HepG2 (cell line): ENCODE results near the gene PLPP3. TPM values are rescaled to one million over a fixed set of nuclear protein-coding genes. Genes with fewer than 3 reads are reported as not detected.

Source experiments
- BRCA1 ChIP-seq: sonication (generic); formaldehyde crosslinking; IDR thresholded peaks from 2 replicates; pipeline ENCODE4 v1.4.0; 2020; ENCODE audit warnings: missing genetic modification reagents
- CEBPG ChIP-seq: IDR thresholded peaks from 2 replicates; pipeline ENCODE4 v1.6.1; 2016
- ETV5 ChIP-seq: IDR thresholded peaks from 2 replicates; pipeline ENCODE4 v1.6.1; 2018; ENCODE audit warnings: missing biosample characterization, missing genetic modification reagents, inconsistent platforms, borderline replicate concordance
- FOXJ3 ChIP-seq: sonication (generic); formaldehyde crosslinking; IDR thresholded peaks from 2 replicates; pipeline ENCODE4 v1.4.0; 2020; ENCODE audit warnings: missing genetic modification reagents, mild to moderate bottlenecking, borderline replicate concordance
- HNF4G ChIP-seq, 2 experiments: sonication (generic) in 1 of 2; formaldehyde crosslinking in 1 of 2; IDR thresholded peaks; 2 replicates each; pipeline versions ENCODE4 v1.4.0 to v1.6.1; 2011 to 2020; ENCODE audit warnings: borderline replicate concordance in 2 of 2, low read depth in 2 of 2, mild to moderate bottlenecking in 2 of 2, low read length in 1 of 2, missing genetic modification reagents in 1 of 2, moderate library complexity in 1 of 2
- IKZF5 ChIP-seq: IDR thresholded peaks from 2 replicates; pipeline ENCODE4 v1.6.1; 2018; ENCODE audit warnings: missing genetic modification reagents, mild to moderate bottlenecking, missing compliant biosample characterization
- KDM1A ChIP-seq: IDR thresholded peaks from 2 replicates; pipeline ENCODE4 v1.6.1; 2016; ENCODE audit warnings: missing compliant biosample characterization
- MNT ChIP-seq: fragments of 450-650 bp; IDR thresholded peaks from 2 replicates; pipeline ENCODE4 v1.6.1; 2016
- NCOA2 ChIP-seq: sonication (generic); formaldehyde crosslinking; IDR thresholded peaks from 2 replicates; pipeline ENCODE4 v1.8.0; 2022; ENCODE audit warnings: inconsistent platforms
- NFE2 ChIP-seq: sonication (generic); formaldehyde crosslinking; IDR thresholded peaks from 2 replicates; pipeline ENCODE4 v1.4.0; 2020; ENCODE audit warnings: missing genetic modification reagents
- NR2F1 ChIP-seq, 2 experiments: fragments of 450-650 bp in 1 of 2; formaldehyde crosslinking in 1 of 2; IDR thresholded peaks; 2 replicates each; pipeline versions ENCODE4 v1.5.0 to v1.6.1; 2016 to 2020; ENCODE audit warnings: mild to moderate bottlenecking in 1 of 2, missing compliant biosample characterization in 1 of 2, missing genetic modification reagents in 1 of 2, moderate library complexity in 1 of 2
- PHF21A ChIP-seq: sonication (generic); formaldehyde crosslinking; IDR thresholded peaks from 2 replicates; pipeline ENCODE4 v1.5.0; 2020; ENCODE audit warnings: mild to moderate bottlenecking, missing genetic modification reagents
- PITX1 ChIP-seq: sonication (generic); formaldehyde crosslinking; IDR thresholded peaks from 2 replicates; pipeline ENCODE4 v1.5.1; 2020; ENCODE audit warnings: mild to moderate bottlenecking, missing genetic modification reagents
- RNF2 ChIP-seq: fragments of 450-650 bp; conservative IDR thresholded peaks from 2 replicates; pipeline ENCODE4 v1.6.1; 2016; ENCODE audit warnings: low read depth
- SAFB2 ChIP-seq: sonication (generic); formaldehyde crosslinking; IDR thresholded peaks from 2 replicates; pipeline ENCODE4 v1.5.1; 2020; ENCODE audit warnings: missing genetic modification reagents, low read depth, mild to moderate bottlenecking, borderline replicate concordance
- SOX13 ChIP-seq, 3 experiments: fragments of 450-650 bp in 1 of 3; sonication (generic) in 1 of 3; formaldehyde crosslinking in 1 of 3; IDR thresholded peaks in 2 of 3; conservative IDR thresholded peaks in 1 of 3; 2 replicates each; pipeline versions ENCODE4 v1.5.0 to v1.6.1; 2016 to 2020; ENCODE audit warnings: antibody characterized with exemption in 1 of 3, mild to moderate bottlenecking in 1 of 3, missing compliant biosample characterization in 1 of 3, missing genetic modification reagents in 1 of 3, moderate library complexity in 1 of 3
- XRCC5 ChIP-seq: fragments of 200-400 bp; formaldehyde crosslinking; optimal IDR thresholded peaks from 2 replicates; pipeline ENCODE3; 2017; ENCODE audit warnings: mild to moderate bottlenecking, low read length
- YEATS4 ChIP-seq: sonication (generic); formaldehyde crosslinking; IDR thresholded peaks from 2 replicates; pipeline ENCODE4 v1.4.0; 2020; ENCODE audit warnings: missing genetic modification reagents, borderline replicate concordance
- ZNF205 ChIP-seq: IDR thresholded peaks from 2 replicates; pipeline ENCODE4 v1.6.1; 2018; ENCODE audit warnings: missing biosample characterization, missing genetic modification reagents
- ZNF331 ChIP-seq: sonication (generic); formaldehyde crosslinking; IDR thresholded peaks from 2 replicates; pipeline ENCODE4 v1.4.0; 2020; ENCODE audit warnings: missing genetic modification reagents
- ZNF687 ChIP-seq: sonication (generic); formaldehyde crosslinking; IDR thresholded peaks from 2 replicates; pipeline ENCODE4 v1.5.1; 2020; ENCODE audit warnings: mild to moderate bottlenecking, missing genetic modification reagents, moderate library complexity
- ZNF772 ChIP-seq: sonication (generic); formaldehyde crosslinking; IDR thresholded peaks from 2 replicates; pipeline ENCODE4 v1.5.0; 2020; ENCODE audit warnings: mild to moderate bottlenecking, missing genetic modification reagents
- ZNF792 ChIP-seq: IDR thresholded peaks from 2 replicates; pipeline ENCODE4 v1.6.1; 2016
- polyA plus RNA-seq, 8 experiments: library from polyadenylated mRNA; depleted of rRNA in 3 of 8; stranded (reverse) in 7 of 8; unstranded in 1 of 8; fragments of >200 nt; fragmentation: Illumina TruSeq in 4 of 8; extraction: Trizol in 4 of 8; gene quantifications; 2 replicates each; pipeline versions ENCODE4 v1.2.1 to v1.2.3, GENCODE V29; 2011 to 2016; ENCODE audit warnings: low read depth in 4 of 8, missing spikeins in 1 of 8, mixed read lengths in 1 of 8; ENCODE audit not compliant: insufficient read depth in 1 of 8
- total RNA-seq, 5 experiments: library from RNA; depleted of rRNA; stranded (reverse); fragments of >200 nt; fragmentation: Illumina TruSeq; extraction: Trizol; gene quantifications; 2 replicates each; pipeline ENCODE4 v1.2.3, GENCODE V29; 2016; ENCODE audit warnings: low read depth in 1 of 5

The PLPP3 gene
- total and polyA plus RNA-seq, 2 of the 13 experiments (the other 11 are each of a cell fraction or from before 2014, with no cell fraction given) = 49.7 to 65.8 TPM

GRCh38 chr1:56566061-56566744, 13.2 kb downstream of the PLPP3 start (continued):
- no peak; the same call in 1 of the 2 replicates for TF ChIP-seq SOX13 (IDR thresholded peaks at IDR 0.05)
- TF ChIP-seq SOX13 (CRISPR knock-in tag; conservative IDR thresholded peaks at IDR 0.05 in 1 of 2, IDR thresholded peaks at IDR 0.05 in 1 of 2) = peak in 1 of 2 experiments; percentile 53; a peak in 2 of 4 replicates
- no peak for TF ChIP-seq YEATS4 (CRISPR knock-in tag)
- TF ChIP-seq FOXJ3 (CRISPR knock-in tag) = peak; percentile 60; the same call in 1 of the 2 replicates
- TF ChIP-seq PITX1 (CRISPR knock-in tag) = 0 out of 2 replicates have a peak, but pooled peaks have one; percentile 52
- TF ChIP-seq MNT = peak; percentile 36; the same call in 1 of the 2 replicates
- TF ChIP-seq SAFB2 = no peak
- peak; percentile 76 for TF ChIP-seq HNF4G (IDR thresholded peaks at IDR 0.05; ENCODE audit: borderline replicate concordance, low read depth, low read length)
- TF ChIP-seq HNF4G (CRISPR knock-in tag; IDR thresholded peaks at IDR 0.05; ENCODE audit: borderline replicate concordance, low read depth) = no peak
- TF ChIP-seq KDM1A (CRISPR knock-in tag) = no peak
- 0 out of 4 replicates have a peak, but pooled peaks of 1 of the 2 experiments have one; percentile 27 for TF ChIP-seq NR2F1 (CRISPR knock-in tag; IDR thresholded peaks at IDR 0.05)
- TF ChIP-seq IKZF5 (CRISPR knock-in tag) = peak; percentile 42; the same call in 1 of the 2 replicates
- 0 out of 2 replicates have a peak, but pooled peaks have one; percentile 59 for TF ChIP-seq BRCA1 (CRISPR knock-in tag)
- TF ChIP-seq ETV5 (CRISPR knock-in tag) = peak; percentile 7; the same call in 1 of the 2 replicates
- 0 out of 2 replicates have a peak, but pooled peaks have one; percentile 15 for TF ChIP-seq CEBPG
- TF ChIP-seq ZNF772 (CRISPR knock-in tag) = no peak
- TF ChIP-seq ZNF331 = 0 out of 2 replicates have a peak, but pooled peaks have one; percentile 14
- no peak for TF ChIP-seq ZNF687
- no peak for TF ChIP-seq NFE2
- 0 out of 2 replicates have a peak, but pooled peaks have one; percentile 52 for TF ChIP-seq ZNF205 (CRISPR knock-in tag)
- no peak for TF ChIP-seq XRCC5
- TF ChIP-seq ZNF792 (CRISPR knock-in tag) = peak; percentile 32; the same call in 1 of the 2 replicates
- 0 out of 2 replicates have a peak, but pooled peaks have one; percentile 27 for TF ChIP-seq RNF2
- TF ChIP-seq NCOA2 (CRISPR knock-in tag) = peak; percentile 55
- peak; percentile 75; the same call in 1 of the 2 replicates for TF ChIP-seq PHF21A (CRISPR knock-in tag)
